Measurements from ENCODE around the gene PGAP3. TPM values are rescaled to one million over a fixed set of nuclear protein-coding genes. Genes with fewer than 3 reads are reported as not detected.

The PGAP3 gene
- total RNA-seq, 3 donors from 2014 or later = 11.7 to 23.7 (median 21.6) TPM

DNA sequence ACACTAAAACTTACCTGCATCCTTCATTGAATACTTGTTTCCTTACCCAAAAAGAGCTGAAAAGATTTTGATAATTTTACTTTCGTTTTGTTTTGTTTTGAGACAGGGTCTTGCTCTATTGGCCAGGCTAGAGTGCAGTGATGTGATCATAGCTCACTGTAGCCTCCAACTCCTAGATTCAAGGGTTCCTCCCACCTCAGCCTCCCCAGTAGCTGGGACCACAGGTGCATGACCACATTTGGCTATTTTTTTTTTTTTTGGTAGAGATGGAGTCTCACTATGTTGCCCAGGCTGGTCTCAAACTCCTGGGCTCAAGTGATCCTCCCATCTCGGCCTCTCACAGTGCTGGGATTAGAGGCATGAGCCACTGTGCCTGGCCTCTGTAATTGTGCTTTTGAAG is 32.8 kb downstream of the PGAP3 start:
- Histone ChIP-seq H3K27me3 (no peaks in the 10 kb centered on the region), H3K4me1 (no peaks in the 10 kb centered on the region), H3K27ac (no peak overlapping the region), H3K9me3 (no peaks in the 10 kb centered on the region), H3K4me3 (no peak overlapping the region), H3K36me3 (no peaks in the 10 kb centered on the region)
- intact Hi-C loops (cut with DNase I; ENCODE audit: low total_unique reads) = no loop called here
- TF ChIP-seq POLR2AphosphoS5 (IDR thresholded peaks at IDR 0.05) = no peak
- TF ChIP-seq POLR2A (IDR thresholded peaks at IDR 0.05) = no peak
- TF ChIP-seq, protein P1, sequence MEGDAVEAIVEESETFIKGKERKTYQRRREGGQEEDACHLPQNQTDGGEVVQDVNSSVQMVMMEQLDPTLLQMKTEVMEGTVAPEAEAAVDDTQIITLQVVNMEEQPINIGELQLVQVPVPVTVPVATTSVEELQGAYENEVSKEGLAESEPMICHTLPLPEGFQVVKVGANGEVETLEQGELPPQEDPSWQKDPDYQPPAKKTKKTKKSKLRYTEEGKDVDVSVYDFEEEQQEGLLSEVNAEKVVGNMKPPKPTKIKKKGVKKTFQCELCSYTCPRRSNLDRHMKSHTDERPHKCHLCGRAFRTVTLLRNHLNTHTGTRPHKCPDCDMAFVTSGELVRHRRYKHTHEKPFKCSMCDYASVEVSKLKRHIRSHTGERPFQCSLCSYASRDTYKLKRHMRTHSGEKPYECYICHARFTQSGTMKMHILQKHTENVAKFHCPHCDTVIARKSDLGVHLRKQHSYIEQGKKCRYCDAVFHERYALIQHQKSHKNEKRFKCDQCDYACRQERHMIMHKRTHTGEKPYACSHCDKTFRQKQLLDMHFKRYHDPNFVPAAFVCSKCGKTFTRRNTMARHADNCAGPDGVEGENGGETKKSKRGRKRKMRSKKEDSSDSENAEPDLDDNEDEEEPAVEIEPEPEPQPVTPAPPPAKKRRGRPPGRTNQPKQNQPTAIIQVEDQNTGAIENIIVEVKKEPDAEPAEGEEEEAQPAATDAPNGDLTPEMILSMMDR (IDR thresholded peaks at IDR 0.05) = no peak
- DNase-seq (ENCODE audit: low spot score in 2 of 2) = no peak

DNA sequence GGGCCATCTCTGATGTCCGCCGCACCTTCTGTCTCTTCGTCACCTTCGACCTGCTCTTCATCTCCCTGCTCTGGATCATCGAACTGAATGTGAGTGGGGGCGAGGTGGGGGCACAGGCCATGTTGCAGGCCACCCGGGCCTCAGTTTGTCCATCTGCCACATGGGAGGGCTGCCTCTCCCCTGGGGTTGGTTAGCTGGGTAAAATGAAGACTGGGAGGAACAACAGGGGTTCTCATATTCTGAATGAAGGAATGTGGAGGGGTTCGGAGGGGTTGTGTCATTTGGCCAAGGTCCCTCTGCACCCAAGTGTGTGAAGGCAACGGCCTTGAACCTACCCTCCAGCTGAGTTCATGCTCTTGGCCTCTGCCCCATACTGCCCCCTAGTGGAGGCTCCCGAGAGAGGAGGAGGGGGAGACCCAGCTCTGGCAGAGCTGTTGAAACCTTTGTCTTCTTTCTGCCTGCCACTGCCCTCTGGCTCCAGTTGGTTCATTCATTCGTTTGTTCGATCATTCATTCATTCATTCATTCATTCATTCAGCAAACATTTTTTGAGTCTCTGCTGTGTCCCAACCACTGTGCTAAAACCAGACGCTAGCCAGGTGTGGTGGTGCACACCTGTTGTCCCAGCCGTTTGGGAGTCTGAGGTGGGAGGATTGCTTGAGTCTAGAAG is 34.1 kb downstream of the PGAP3 start:
- no peak for DNase-seq (ENCODE audit: low spot score in 2 of 2)
- Histone ChIP-seq H3K9me3 (no peaks in the 10 kb centered on the region), H3K27me3 (no peaks in the 10 kb centered on the region), H3K4me1 (no peaks in the 10 kb centered on the region), H3K27ac (peak overlapping the region; percentile 50 to 58), H3K36me3 (no peaks in the 10 kb centered on the region), H3K4me3 (no peak overlapping the region)
- TF ChIP-seq POLR2AphosphoS5 (IDR thresholded peaks at IDR 0.05) (no peak), POLR2A (IDR thresholded peaks at IDR 0.05) (no peak)
- TF ChIP-seq, protein P1 (IDR thresholded peaks at IDR 0.05) = peak; percentile 23 to 48 (median 47)
- intact Hi-C loops (cut with DNase I; ENCODE audit: low total_unique reads) = no loop called here

DNA sequence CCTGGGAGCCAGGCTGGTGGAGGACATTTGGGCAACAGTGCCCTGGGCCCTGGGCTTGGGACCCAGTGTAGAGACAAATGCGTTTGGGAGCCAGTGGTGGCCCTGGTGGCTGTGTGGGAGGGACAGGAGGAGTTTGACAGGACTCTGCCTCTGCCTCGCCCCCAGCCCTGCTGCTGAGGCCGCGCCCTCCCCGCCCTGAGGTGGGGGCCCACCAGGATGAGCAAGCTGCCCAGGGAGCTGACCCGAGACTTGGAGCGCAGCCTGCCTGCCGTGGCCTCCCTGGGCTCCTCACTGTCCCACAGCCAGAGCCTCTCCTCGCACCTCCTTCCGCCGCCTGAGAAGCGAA is 34.6 kb downstream of the PGAP3 start:
- no peak overlapping the region for H3K4me3 ChIP-seq
- peak overlapping the region; percentile 50 to 58 for H3K27ac ChIP-seq
- no peaks in the 10 kb centered on the region for H3K9me3 ChIP-seq
- no peaks in the 10 kb centered on the region for H3K4me1 ChIP-seq
- intact Hi-C loops (cut with DNase I; ENCODE audit: low total_unique reads) = no loop called here
- TF ChIP-seq POLR2AphosphoS5 (IDR thresholded peaks at IDR 0.05) (no peak), POLR2A (IDR thresholded peaks at IDR 0.05) (no peak)
- no peaks in the 10 kb centered on the region for H3K36me3 ChIP-seq
- no peaks in the 10 kb centered on the region for H3K27me3 ChIP-seq
- no peak for DNase-seq (ENCODE audit: low spot score in 2 of 2)

DNA sequence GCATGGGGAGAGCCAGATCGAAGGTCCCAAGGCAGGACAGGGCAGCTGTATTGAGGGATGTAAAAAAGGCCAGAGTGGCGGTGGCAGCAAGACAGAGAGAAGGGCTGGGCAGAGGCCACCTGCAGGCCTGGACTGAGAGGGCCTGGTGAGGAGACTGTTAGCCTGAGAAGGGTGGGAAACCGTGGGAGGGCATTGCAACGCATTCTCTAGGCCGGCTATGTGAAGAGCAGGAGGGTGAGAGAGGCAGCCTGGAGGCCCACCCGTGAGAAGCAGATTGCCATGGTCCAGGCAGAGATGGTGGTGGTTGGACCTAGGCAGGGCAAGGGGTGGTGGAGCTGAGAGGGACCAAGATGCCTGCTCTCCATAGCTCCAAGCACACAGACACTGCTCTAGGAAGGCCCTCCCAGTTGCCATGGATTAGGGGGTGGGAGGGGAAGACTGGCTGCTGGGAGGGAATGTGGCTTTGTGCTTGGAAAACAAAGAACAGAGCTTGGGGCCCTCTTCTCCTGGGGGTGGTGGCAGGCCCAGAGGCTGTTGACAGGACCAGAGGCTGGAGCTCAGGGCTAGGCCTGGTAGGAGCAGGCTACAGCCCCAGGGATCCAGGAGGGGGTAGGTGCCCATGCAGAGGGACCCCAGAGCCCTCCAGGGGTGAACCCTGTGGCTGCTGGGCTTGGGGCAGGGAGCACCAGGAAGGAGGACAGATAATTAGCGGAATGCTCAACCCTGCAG is 35.1 kb downstream of the PGAP3 start:
- H3K27ac ChIP-seq = peak overlapping the region; percentile 50 to 58
- no peaks in the 10 kb centered on the region for H3K27me3 ChIP-seq
- DNase-seq (ENCODE audit: low spot score in 2 of 2) = no peak
- no peaks in the 10 kb centered on the region for H3K9me3 ChIP-seq
- intact Hi-C loops (cut with DNase I; ENCODE audit: low total_unique reads) = no loop called here
- no peak overlapping the region for H3K4me3 ChIP-seq
- TF ChIP-seq POLR2A (IDR thresholded peaks at IDR 0.05) (no peak), POLR2AphosphoS5 (IDR thresholded peaks at IDR 0.05) (no peak)
- TF ChIP-seq, protein P1 (IDR thresholded peaks at IDR 0.05) = no peak
- no peaks in the 10 kb centered on the region for H3K36me3 ChIP-seq
- no peaks in the 10 kb centered on the region for H3K4me1 ChIP-seq

DNA sequence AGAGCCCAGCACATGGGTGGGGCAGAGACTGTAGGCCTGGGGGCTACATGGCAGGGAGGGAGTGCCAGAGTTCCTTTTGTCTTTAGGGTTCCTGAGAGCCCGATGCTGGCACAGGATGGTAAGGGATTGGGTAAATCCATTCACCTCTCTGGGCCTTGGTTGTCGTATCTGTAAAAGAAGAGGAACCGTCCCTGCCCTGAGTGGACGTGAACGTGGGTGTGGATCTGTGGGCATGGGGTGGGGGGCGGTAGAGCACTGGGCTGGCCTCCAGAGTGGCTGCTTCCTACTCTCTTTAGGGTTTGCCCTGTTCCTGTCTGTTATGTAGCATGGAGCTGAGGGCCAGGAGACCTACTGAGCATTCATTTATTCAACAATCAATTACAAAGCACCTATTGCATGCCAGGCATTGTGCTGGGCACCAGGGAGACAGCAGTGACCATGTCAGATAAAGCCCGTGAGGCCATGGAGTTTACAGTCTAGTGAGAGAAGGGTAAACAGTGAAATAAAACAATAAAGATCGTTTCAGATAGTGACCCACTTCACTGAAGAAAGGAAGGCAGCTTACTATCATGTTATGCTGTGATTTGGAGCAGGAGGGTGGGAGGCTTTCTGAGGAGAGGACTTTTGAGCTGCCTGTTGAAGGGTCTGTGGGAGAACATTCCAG is 35.8 kb downstream of the PGAP3 start:
- H3K27ac ChIP-seq = peak overlapping the region; percentile 50 to 58
- TF ChIP-seq POLR2A (IDR thresholded peaks at IDR 0.05) = no peak
- TF ChIP-seq, protein P1 (IDR thresholded peaks at IDR 0.05) = no peak
- no peak for TF ChIP-seq POLR2AphosphoS5 (IDR thresholded peaks at IDR 0.05)
- no peaks in the 10 kb centered on the region for H3K36me3 ChIP-seq
- DNase-seq (ENCODE audit: low spot score in 2 of 2) = no peak
- intact Hi-C loops (cut with DNase I; ENCODE audit: low total_unique reads) = no loop called here
- H3K27me3 ChIP-seq = no peaks in the 10 kb centered on the region
- no peak overlapping the region for H3K4me3 ChIP-seq
- no peaks in the 10 kb centered on the region for H3K9me3 ChIP-seq
- no peaks in the 10 kb centered on the region for H3K4me1 ChIP-seq

All from breast epithelium (tissue), 4 donors.